ENCODE measurements around the gene GPC6. TPM values are rescaled to one million over a fixed set of nuclear protein-coding genes. Genes with fewer than 3 reads are reported as not detected.

The GPC6 gene
- total RNA-seq, 3 donors from 2014 or later (not counting 1 experiment from before 2014, with no cell fraction given) = not detected

- Histone ChIP-seq H3K27ac (ENCODE audit: low read length) (no peak overlapping the region), H3K4me1 (ENCODE audit: control insufficient read depth, insufficient read depth, low read length) (no peaks in the 10 kb centered on the region), H3K36me3 (ENCODE audit: control insufficient read depth, insufficient read depth, low read length) (no peaks in the 10 kb centered on the region), H3K9me3 (ENCODE audit: control insufficient read depth, insufficient read depth, low read length) (no peaks in the 10 kb centered on the region), H3K4me3 (ENCODE audit: low read length) (no peak overlapping the region), H3K27me3 (ENCODE audit: control insufficient read depth, insufficient read depth, low read length) (no peaks in the 10 kb centered on the region)
- H3K27me3 Mint-ChIP-seq (ENCODE audit: low read depth in 2 of 2) = peaks cover 0 to 2% of the 10 kb centered on the region in 2 donors
- H3K9me3 Mint-ChIP-seq = peaks cover 0 to 5% of the 10 kb centered on the region in 2 donors
- H3K36me3 Mint-ChIP-seq = no peaks in the 10 kb centered on the region
- no peaks in the 10 kb centered on the region for H3K4me1 Mint-ChIP-seq
- H3K4me3 Mint-ChIP-seq = no peak overlapping the region
- H3K27ac Mint-ChIP-seq = no peak overlapping the region
- WGBS (ENCODE audit: insufficient coverage) = 100% methylated on average over 1 of the region's 3 CpGs
- intact Hi-C loops (cut with micrococcal nuclease) = no loop called here
- DNase-seq = no peak
- ATAC-seq = no peak
- TF ChIP-seq CTCF (IDR thresholded peaks at IDR 0.05) = no peak
Observed at GRCh38 chr13:93996481-93996880, 769.9 kb downstream of the GPC6 start.

- intact Hi-C loops (cut with micrococcal nuclease) = no loop called here
- 86% methylated on average over 6 of the region's 6 CpGs for WGBS (ENCODE audit: insufficient coverage)
- DNase-seq (no peak), ATAC-seq (no peak)
- Histone ChIP-seq H3K9me3 (ENCODE audit: control insufficient read depth, insufficient read depth, low read length) (no peaks in the 10 kb centered on the region), H3K27me3 (ENCODE audit: control insufficient read depth, insufficient read depth, low read length) (no peaks in the 10 kb centered on the region), H3K36me3 (ENCODE audit: control insufficient read depth, insufficient read depth, low read length) (no peaks in the 10 kb centered on the region), H3K4me3 (ENCODE audit: low read length) (no peak overlapping the region), H3K4me1 (ENCODE audit: control insufficient read depth, insufficient read depth, low read length) (no peaks in the 10 kb centered on the region), H3K27ac (ENCODE audit: low read length) (no peak overlapping the region)
- no peak overlapping the region for H3K27ac Mint-ChIP-seq
- H3K9me3 Mint-ChIP-seq = peaks cover 0 to 3% of the 10 kb centered on the region in 2 donors
- no peaks in the 10 kb centered on the region for H3K4me1 Mint-ChIP-seq
- no peak overlapping the region for H3K4me3 Mint-ChIP-seq
- TF ChIP-seq CTCF (IDR thresholded peaks at IDR 0.05) = no peak
- no peaks in the 10 kb centered on the region for H3K36me3 Mint-ChIP-seq
- H3K27me3 Mint-ChIP-seq (ENCODE audit: low read depth in 2 of 2) = peaks cover 0 to 6% of the 10 kb centered on the region in 2 donors
Observed at GRCh38 chr13:94006296-94006695, 779.7 kb downstream of the GPC6 start.

GRCh38 chr13:94007072-94007471, 780.5 kb downstream of the GPC6 start:
- no peak overlapping the region for H3K27ac Mint-ChIP-seq
- Histone ChIP-seq H3K4me1 (ENCODE audit: control insufficient read depth, insufficient read depth, low read length) (no peaks in the 10 kb centered on the region), H3K9me3 (ENCODE audit: control insufficient read depth, insufficient read depth, low read length) (no peaks in the 10 kb centered on the region), H3K27ac (ENCODE audit: low read length) (no peak overlapping the region), H3K4me3 (ENCODE audit: low read length) (no peak overlapping the region), H3K36me3 (ENCODE audit: control insufficient read depth, insufficient read depth, low read length) (no peaks in the 10 kb centered on the region), H3K27me3 (ENCODE audit: control insufficient read depth, insufficient read depth, low read length) (no peaks in the 10 kb centered on the region)
- TF ChIP-seq CTCF (IDR thresholded peaks at IDR 0.05) = no peak
- H3K27me3 Mint-ChIP-seq (ENCODE audit: low read depth in 2 of 2) = no peaks in the 10 kb centered on the region
- H3K9me3 Mint-ChIP-seq = no peaks in the 10 kb centered on the region
- DNase-seq (no peak), ATAC-seq (no peak)
- intact Hi-C loops (cut with micrococcal nuclease) = no loop called here
- whole genome bisulfite sequencing (ENCODE audit: insufficient coverage) = 91% methylated on average over 5 of the region's 5 CpGs
- no peaks in the 10 kb centered on the region for H3K36me3 Mint-ChIP-seq
- H3K4me3 Mint-ChIP-seq = no peak overlapping the region
- no peaks in the 10 kb centered on the region for H3K4me1 Mint-ChIP-seq

- TF ChIP-seq CTCF (IDR thresholded peaks at IDR 0.05) = no peak
- Histone ChIP-seq H3K4me3 (ENCODE audit: low read length) (no peak overlapping the region), H3K27me3 (ENCODE audit: control insufficient read depth, insufficient read depth, low read length) (no peaks in the 10 kb centered on the region), H3K9me3 (ENCODE audit: control insufficient read depth, insufficient read depth, low read length) (no peaks in the 10 kb centered on the region), H3K4me1 (ENCODE audit: control insufficient read depth, insufficient read depth, low read length) (no peaks in the 10 kb centered on the region), H3K36me3 (ENCODE audit: control insufficient read depth, insufficient read depth, low read length) (no peaks in the 10 kb centered on the region), H3K27ac (ENCODE audit: low read length) (no peak overlapping the region)
- 85% methylated on average over 2 of the region's 4 CpGs for WGBS (ENCODE audit: insufficient coverage)
- Mint-ChIP-seq H3K27me3 (ENCODE audit: low read depth in 2 of 2) (no peaks in the 10 kb centered on the region), H3K27ac (no peak overlapping the region), H3K36me3 (no peaks in the 10 kb centered on the region), H3K9me3 (no peaks in the 10 kb centered on the region), H3K4me3 (no peak overlapping the region), H3K4me1 (no peaks in the 10 kb centered on the region)
- DNase-seq = no peak
- intact Hi-C loops (cut with micrococcal nuclease) = no loop called here
- ATAC-seq = no peak
Observed at GRCh38 chr13:94009701-94010100, 783.1 kb downstream of the GPC6 start.

All from natural killer cell (primary cell).